Astrocyte (in vitro differentiated cells and primary cell): ENCODE data around the gene EXOC4. TPM values are rescaled to one million over a fixed set of nuclear protein-coding genes. Genes with fewer than 3 reads are reported as not detected.

Experiments
- DNase-seq: peaks from one replicate; pipeline ENCODE4 v3.0.0-alpha.2; 2010; ENCODE audit warnings: low read depth
- FAIRE-seq: peaks from 2 replicates; lab custom pipeline; 2011; peaks lifted over from hg19 to GRCh38; lab: Jason Lieb, UNC
- H2AFZ ChIP-seq: 2 replicates; pipeline ENCODE4 v1.6.0; 2012; ENCODE audit warnings: low read depth, low read length, inconsistent platforms
- H3K27ac ChIP-seq: 2 replicates; pipeline ENCODE4 v1.5.1; 2011; ENCODE audit warnings: low read depth, low read length, inconsistent platforms
- H3K27me3 ChIP-seq: 2 replicates; pipeline ENCODE4 v1.6.0; 2011; ENCODE audit warnings: low read length, inconsistent platforms; ENCODE audit not compliant: insufficient read depth
- H3K36me3 ChIP-seq: 2 replicates; pipeline ENCODE4 v1.5.1; 2011; ENCODE audit warnings: low read length, inconsistent platforms; ENCODE audit not compliant: insufficient read depth
- H3K4me1 ChIP-seq: 2 replicates; pipeline ENCODE4 v1.5.1; 2011; ENCODE audit warnings: low read length, inconsistent platforms; ENCODE audit not compliant: insufficient read depth
- H3K4me2 ChIP-seq: 2 replicates; pipeline ENCODE4 v1.6.0; 2012; ENCODE audit warnings: low read length, inconsistent platforms
- H3K4me3 ChIP-seq: 2 replicates; pipeline ENCODE4 v1.5.1; 2011; ENCODE audit warnings: low read depth, mild to moderate bottlenecking, low read length, inconsistent platforms; ENCODE audit not compliant: insufficient read depth
- H3K79me2 ChIP-seq: 2 replicates; pipeline ENCODE4 v1.6.0; 2012; ENCODE audit warnings: mild to moderate bottlenecking, low read length, inconsistent platforms; ENCODE audit not compliant: insufficient read depth
- H3K9ac ChIP-seq: 2 replicates; pipeline ENCODE4 v1.6.0; 2012; ENCODE audit warnings: mild to moderate bottlenecking, low read length, inconsistent platforms
- H3K9me3 ChIP-seq: 2 replicates; pipeline ENCODE4 v1.5.1; 2012; ENCODE audit warnings: low read depth, mild to moderate bottlenecking, low read length, inconsistent platforms; ENCODE audit not compliant: insufficient read depth
- H4K20me1 ChIP-seq: 2 replicates; pipeline ENCODE4 v1.6.0; 2012; ENCODE audit warnings: low read length, inconsistent platforms; ENCODE audit not compliant: insufficient read depth
- H3K27ac Mint-ChIP-seq: one replicate; pipeline ENCODE4 v1.8.0; 2021; ENCODE audit warnings: mild to moderate bottlenecking, mixed read lengths; ENCODE audit not compliant: unreplicated experiment
- H3K27me3 Mint-ChIP-seq: one replicate; pipeline ENCODE4 v1.8.0; 2021; ENCODE audit warnings: low read depth, mixed read lengths; ENCODE audit not compliant: unreplicated experiment
- H3K36me3 Mint-ChIP-seq: one replicate; pipeline ENCODE4 v1.8.0; 2021; ENCODE audit warnings: low read depth, mixed read lengths; ENCODE audit not compliant: unreplicated experiment
- H3K4me1 Mint-ChIP-seq: one replicate; pipeline ENCODE4 v1.8.0; 2021; ENCODE audit warnings: low read depth, mixed read lengths; ENCODE audit not compliant: unreplicated experiment
- H3K4me3 Mint-ChIP-seq: one replicate; pipeline ENCODE4 v1.8.0; 2021; ENCODE audit warnings: mild to moderate bottlenecking, moderate library complexity, mixed read lengths; ENCODE audit not compliant: unreplicated experiment
- H3K9me3 Mint-ChIP-seq: one replicate; pipeline ENCODE4 v1.8.0; 2021; ENCODE audit warnings: mild to moderate bottlenecking, mixed read lengths; ENCODE audit not compliant: unreplicated experiment
- CTCF ChIP-seq: IDR thresholded peaks from 2 replicates; pipeline ENCODE4 v1.5.1; 2011; ENCODE audit warnings: low read depth, mild to moderate bottlenecking, inconsistent platforms, low read length, moderate library complexity; ENCODE audit not compliant: insufficient read depth
- EZH2 ChIP-seq: IDR thresholded peaks from 2 replicates; pipeline ENCODE4 v1.6.1; 2012; ENCODE audit warnings: mild to moderate bottlenecking, low read length, inconsistent platforms; ENCODE audit not compliant: insufficient read depth
- total RNA-seq: library from RNA; stranded (reverse); gene quantifications from 2 replicates; pipeline ENCODE4 v1.2.1, GENCODE V29; 2021

Gene EXOC4
- total RNA-seq, 1 donor from 2014 or later, result 57.5 TPM

- Mint-ChIP-seq H3K27me3 (no peaks in the 10 kb centered on the region), H3K4me3 (no peak overlapping the region), H3K27ac (no peak overlapping the region), H3K9me3 (no peaks in the 10 kb centered on the region), H3K36me3 (peaks cover 2% of the 10 kb centered on the region), H3K4me1 (peaks cover 5% of the 10 kb centered on the region)
- Histone ChIP-seq H4K20me1 (no peaks in the 10 kb centered on the region), H3K4me1 (no peaks in the 10 kb centered on the region), H3K9ac (no peak overlapping the region), H3K27me3 (no peaks in the 10 kb centered on the region), H3K4me2 (no peak overlapping the region), H3K27ac (no peak overlapping the region), H3K36me3 (no peaks in the 10 kb centered on the region), H3K9me3 (no peaks in the 10 kb centered on the region), H3K79me2 (no peaks in the 10 kb centered on the region), H2AFZ (no peak overlapping the region), H3K4me3 (no peak overlapping the region)
- no peak for FAIRE-seq
- no peak for DNase-seq
- TF ChIP-seq EZH2, result no peak
- TF ChIP-seq CTCF, result no peak
Observed at GRCh38 chr7:133755901-133756300, 503.0 kb downstream of the EXOC4 start.

DNA sequence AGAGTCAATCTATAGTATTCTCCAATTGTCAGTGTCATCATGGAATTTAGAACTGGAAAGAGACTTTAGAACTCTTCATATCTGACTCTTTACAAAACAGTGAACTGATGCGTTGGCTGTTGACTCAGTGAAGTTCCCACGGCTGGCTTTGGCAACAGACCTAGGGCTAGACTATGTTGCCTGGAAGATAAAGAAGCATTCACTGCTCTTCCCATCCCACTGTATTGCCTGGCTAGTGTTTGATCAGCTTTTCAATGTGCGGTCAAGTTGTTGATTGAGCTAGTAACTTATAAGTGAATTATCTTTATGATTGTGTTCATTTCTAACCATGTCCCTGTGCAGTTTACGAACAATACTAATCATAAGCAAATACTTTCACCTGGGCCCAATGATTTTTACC, 508.6 kb downstream of the EXOC4 start:
- Mint-ChIP-seq H3K9me3 (no peaks in the 10 kb centered on the region), H3K27ac (no peak overlapping the region), H3K27me3 (no peaks in the 10 kb centered on the region), H3K4me3 (no peak overlapping the region), H3K4me1 (no peaks in the 10 kb centered on the region), H3K36me3 (no peaks in the 10 kb centered on the region)
- DNase-seq, result no peak
- Histone ChIP-seq H3K4me3 (no peak overlapping the region), H2AFZ (no peak overlapping the region), H3K9ac (no peak overlapping the region), H3K79me2 (no peaks in the 10 kb centered on the region), H3K4me1 (no peaks in the 10 kb centered on the region), H3K36me3 (no peaks in the 10 kb centered on the region), H4K20me1 (no peaks in the 10 kb centered on the region), H3K27me3 (no peaks in the 10 kb centered on the region), H3K27ac (no peak overlapping the region), H3K9me3 (no peaks in the 10 kb centered on the region), H3K4me2 (no peak overlapping the region)
- no peak for FAIRE-seq
- TF ChIP-seq EZH2, result no peak
- no peak for TF ChIP-seq CTCF

DNA sequence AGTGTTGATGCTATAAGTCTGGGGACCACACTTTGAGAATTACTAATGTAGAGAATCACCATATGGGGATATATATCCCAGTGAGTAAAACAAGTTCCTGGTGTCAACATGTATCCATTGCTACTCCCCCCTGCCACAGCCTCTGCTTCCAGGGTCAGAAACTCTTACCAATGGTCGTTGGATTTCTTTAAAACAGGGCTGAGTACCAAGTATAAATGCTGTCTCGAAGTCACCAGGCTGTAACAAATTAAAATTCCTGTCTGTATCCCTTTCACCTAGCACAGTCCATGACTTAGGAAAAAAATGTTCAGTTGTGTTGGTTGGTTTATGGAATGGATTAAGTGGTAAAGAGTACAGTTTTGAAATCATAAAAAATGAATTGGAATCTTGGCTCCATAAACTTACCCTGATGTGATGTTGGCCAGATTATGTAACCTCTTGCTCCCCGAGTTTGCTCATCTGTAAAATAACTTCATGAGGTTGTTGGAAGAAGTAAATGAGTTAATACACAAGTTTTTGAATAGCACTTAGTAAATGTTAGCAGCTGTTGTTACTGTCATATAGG, 510.3 kb downstream of the EXOC4 start:
- Mint-ChIP-seq H3K36me3 (no peaks in the 10 kb centered on the region), H3K9me3 (no peaks in the 10 kb centered on the region), H3K27ac (no peak overlapping the region), H3K4me3 (no peak overlapping the region), H3K27me3 (no peaks in the 10 kb centered on the region), H3K4me1 (no peaks in the 10 kb centered on the region)
- TF ChIP-seq CTCF, result no peak
- no peak for TF ChIP-seq EZH2
- Histone ChIP-seq H3K9me3 (no peaks in the 10 kb centered on the region), H4K20me1 (no peaks in the 10 kb centered on the region), H3K4me2 (no peak overlapping the region), H3K9ac (no peak overlapping the region), H3K4me1 (no peaks in the 10 kb centered on the region), H3K4me3 (no peak overlapping the region), H3K27me3 (no peaks in the 10 kb centered on the region), H3K36me3 (no peaks in the 10 kb centered on the region), H3K79me2 (no peaks in the 10 kb centered on the region), H3K27ac (no peak overlapping the region), H2AFZ (no peak overlapping the region)
- DNase-seq, result no peak
- FAIRE-seq, result no peak
